ENCODE measurements around the gene ZNF423.

Gene ZNF423

DNA sequence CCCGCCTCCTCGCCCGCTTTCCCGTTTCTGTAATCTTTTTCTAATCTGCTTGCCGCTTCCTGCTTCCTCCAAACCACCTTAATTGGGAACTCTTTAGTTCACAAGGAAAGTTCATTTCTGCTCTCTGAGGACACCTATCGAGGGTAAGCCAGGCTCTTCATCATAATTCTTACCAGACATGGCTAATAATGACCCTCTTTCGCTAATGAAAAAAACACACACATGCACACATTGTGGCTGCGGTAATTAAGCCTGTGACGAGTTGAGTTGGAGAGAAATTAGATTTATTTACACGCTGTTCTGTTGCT is 100.6 kb downstream of the ZNF423 start:
- DNase-seq (ENCODE audit: low read depth in 1 of 2, low spot score in 1 of 2), result no peak

DNA sequence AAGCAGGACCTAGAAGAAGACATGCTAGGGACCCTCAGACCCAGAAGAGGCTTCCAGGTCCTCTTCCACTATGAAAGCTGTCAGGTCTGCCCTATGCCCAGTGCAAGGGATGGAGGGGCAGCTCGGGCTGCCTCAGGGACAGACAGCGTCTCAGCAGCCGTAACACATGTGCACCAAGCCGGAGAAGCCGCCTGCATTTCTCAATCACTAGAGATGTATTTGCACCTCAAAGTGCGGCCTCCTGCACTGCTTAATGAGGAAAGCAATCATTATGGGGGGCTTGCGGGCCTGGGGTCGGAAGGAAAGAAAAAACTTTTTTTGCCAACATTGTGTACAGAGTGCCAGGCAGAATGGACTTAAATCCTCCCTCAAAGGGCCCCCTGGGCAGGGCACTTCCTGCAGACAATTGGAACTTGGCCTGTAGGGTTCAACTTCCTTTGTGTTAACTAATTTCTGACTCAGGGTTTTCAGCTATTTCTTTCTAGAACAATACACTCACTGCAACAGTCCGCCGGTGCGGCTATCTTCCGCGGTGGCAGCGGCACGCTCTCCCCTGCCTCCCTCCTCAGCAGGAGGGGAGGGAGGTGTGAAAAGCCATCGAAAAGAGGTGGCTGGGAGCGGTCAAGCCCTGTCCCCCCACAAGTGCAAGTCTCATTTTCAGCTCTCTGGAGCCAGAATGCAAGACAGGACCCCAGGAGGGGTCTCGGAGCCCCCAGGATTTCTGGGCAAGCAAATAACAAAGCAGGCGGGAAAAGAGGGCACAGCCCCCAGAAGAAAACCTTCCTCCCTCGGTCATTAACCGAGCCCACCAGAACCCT is 101.2 kb downstream of the ZNF423 start:
- DNase-seq (ENCODE audit: low read depth in 1 of 2, low spot score in 1 of 2), result no peak

DNA sequence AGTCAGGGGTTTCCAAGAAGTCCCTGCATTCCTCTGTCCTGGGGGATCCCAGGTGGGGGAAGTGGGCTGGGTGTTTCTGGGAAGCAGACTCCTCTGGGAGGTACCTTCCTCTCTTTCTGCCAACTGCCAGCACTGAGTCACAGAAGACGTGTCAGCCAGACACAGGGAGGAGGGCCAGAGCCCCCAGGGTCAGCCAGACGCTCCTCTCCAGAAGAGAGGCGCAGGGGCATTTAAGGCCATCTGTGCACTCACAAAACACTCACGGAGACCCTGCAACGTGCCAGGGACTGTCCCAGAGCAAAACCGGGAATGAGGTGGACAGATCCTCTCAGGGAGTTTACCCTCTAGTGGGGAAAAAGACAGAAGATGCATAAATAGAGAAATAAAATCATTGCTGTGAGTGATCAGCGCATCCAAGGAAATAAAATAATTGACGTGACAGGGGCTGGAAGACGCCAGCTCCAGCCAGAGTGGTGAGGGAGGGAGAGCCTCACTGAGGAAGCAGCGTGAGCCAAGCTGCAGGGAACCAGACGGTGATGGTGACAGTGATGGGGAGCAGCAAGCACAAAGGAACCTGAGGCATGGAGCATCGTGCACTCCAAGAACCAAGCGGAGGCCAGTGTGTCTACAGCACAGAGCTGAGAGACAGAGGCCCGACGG is 105.4 kb downstream of the ZNF423 start:
- no peak for DNase-seq (ENCODE audit: low read depth in 1 of 2, low spot score in 1 of 2)

DNA sequence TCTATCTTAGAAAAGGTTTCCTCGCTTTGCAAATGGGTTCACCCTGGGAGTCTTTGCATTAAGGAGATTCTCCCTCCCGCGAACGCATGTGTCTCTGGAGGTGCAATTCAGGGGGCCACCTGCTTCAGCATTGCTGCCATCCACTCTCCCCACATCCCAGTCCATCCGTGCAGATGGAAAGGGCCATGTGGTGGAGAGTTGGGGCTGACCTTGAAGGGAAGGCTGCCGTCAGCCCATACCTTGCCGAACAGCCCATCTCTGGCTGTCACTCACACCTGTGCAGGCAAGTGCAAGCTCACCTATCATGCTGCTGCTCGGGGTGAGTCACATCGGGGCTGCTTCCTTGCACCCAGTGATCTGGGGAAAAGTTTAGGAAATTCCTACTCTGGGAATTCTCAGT is 106.1 kb downstream of the ZNF423 start:
- DNase-seq (ENCODE audit: low read depth in 1 of 2, low spot score in 1 of 2), result no peak

DNA sequence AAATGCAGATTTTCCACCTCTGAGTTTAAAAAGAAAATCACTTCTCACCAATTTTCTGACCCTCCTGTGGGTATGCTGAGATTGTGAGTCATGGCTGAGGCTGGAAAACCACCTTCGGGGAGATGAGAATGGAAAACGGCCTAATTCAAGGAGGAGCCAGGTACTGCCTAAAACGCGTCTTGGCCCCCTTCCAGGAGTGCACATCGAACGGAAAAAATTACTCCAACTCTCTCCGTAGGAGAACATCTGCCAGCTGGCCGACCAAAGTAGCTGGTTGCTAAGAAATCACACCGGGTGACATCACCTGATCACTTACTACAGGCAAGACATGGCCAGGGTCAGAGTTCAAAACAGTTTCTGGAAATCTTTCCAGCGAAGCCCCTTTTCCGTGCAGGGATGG is 107.6 kb downstream of the ZNF423 start:
- DNase-seq (ENCODE audit: low read depth in 1 of 2, low spot score in 1 of 2), result no peak

DNA sequence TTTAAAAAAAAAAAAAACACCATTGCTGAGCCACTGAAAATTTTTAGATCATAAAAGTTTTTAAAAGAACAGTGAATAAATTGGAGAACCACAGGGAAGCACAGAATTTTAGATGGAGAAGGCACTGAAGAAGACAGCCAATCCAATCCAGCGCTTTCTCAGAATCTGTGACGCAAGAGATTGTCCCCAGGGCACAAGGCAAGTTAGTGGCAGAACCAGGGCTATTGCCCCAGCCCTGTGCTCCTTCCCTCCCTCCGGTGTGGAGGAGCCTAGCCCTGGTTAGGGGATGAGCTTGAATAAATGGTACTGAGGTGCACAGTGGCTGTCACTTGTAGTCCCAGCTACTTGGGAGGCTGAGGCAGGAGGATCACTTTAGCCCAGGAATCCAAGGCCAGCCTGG is 108.3 kb downstream of the ZNF423 start:
- no peak for DNase-seq (ENCODE audit: low read depth in 1 of 2, low spot score in 1 of 2)

DNA sequence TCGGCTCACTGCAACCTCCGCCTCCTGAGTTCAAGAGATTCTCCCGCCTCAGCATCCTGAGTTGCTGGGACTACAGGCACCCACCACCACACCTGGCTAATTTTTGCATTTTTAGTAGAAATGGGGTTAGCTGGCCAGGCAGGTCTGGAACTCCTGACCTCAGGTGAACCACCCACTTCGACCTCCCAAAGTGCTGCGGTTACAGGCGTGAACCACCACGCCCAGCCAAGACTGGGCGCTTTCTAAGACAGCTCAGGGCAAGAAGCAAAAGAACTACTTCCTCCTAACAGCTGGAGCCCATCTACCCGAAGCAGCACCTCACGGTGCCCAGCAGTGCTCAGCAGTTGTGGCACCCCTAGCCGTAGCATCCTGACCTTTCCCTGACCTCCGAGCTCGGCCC is 109.4 kb downstream of the ZNF423 start:
- no peak for DNase-seq (ENCODE audit: low read depth in 1 of 2, low spot score in 1 of 2)

DNA sequence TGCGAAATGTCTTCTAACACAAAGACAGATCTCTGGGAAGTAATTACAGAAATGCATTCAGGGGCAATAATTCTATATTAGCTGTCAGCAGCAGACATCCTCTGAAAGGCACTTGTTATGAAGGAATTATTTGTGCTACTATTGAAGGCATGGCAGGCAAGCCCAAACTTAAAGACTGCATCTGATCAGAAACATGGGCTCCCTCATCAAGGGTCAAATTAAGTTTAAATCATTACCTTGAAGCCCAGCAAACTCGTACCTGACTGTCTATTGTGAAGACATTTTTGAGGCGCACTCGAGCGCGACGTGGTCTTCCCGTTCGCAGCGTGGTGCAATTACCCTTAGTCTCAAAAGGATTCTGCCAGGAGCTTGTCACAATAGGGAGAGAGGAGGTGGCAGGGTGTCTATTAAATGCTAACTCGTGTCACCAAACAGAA is 110.6 kb downstream of the ZNF423 start:
- no peak for DNase-seq (ENCODE audit: low read depth in 1 of 2, low spot score in 1 of 2)

DNA sequence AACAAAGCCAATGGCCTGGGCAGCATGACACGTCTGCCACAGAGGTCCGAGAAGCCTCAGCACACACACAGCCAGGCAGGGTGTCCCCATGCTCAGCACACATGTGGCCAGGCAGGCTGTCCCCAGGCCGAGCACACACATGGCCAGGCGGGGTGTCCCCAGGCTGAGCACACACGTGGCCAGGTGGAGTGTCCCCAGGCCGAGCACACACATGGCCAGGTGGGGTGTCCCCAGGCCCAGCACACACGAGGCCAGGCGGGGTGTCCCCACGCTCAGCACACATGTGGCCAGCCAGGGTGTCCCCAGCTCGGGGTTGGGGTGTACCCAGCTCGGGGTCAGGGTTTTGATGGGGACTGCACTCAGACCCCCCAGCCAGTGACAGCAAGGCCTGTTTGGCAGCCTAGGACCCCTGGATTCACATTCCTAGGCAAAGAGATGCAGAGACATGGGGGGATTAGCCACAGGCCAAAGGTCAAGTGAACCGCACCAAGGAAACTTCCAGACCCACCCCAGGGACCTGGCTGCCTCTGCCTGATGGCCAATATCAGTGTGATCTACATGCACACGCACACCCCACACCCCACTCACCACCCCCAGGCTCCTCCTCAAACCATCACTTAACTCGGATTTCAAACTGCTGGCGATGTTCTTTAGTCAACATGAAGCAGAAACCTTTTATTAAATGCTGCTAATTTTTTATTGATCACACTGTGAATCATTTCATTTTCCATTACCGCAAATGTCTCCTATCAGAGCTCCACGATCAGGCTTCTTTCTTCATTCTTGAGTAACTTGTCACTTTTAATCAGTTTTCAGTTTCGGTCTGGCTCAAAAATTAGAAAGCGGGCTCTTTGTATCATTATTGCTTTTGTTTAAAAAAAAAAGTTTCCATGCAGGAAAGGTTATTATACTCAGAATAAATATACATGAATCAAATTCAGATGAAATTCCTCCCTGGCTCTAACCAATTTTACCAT is 111.4 kb downstream of the ZNF423 start:
- DNase-seq (ENCODE audit: low read depth in 1 of 2, low spot score in 1 of 2), result no peak

DNA sequence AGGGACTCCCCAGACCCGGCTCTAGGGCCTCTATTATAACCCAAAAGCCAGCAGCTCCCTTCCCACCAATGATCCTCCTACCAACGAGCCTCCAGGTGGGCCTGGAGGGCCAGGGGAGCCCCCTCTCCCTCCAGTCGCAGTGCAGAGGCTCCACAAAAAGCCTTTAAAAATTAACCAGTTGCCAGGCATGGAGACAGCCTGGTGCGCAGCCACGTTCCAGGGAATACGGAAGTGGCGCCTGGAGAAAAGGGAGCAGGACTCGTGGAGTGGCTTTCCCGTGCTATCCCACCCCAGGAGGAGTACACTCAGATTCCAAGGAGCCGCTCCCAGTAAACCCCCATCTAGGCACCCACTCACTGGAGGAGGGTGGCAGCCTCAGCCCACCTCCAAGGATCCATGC is 112.3 kb downstream of the ZNF423 start:
- DNase-seq (ENCODE audit: low read depth in 1 of 2, low spot score in 1 of 2), result no peak

DNA sequence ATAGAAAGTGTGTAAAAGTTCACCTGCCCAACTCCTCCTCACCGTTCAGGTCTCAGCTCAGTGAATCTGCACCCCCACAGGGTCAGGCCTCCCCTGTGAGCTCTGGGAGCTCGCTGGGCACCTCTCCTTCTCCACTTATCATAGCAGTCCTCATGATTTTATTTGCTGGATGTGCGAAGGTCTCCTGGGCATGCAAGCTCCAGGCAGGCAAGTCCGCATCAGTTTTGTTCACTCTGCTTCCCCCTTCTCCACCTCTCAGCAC is 112.8 kb downstream of the ZNF423 start:
- DNase-seq (ENCODE audit: low read depth in 1 of 2, low spot score in 1 of 2), result no peak

DNA sequence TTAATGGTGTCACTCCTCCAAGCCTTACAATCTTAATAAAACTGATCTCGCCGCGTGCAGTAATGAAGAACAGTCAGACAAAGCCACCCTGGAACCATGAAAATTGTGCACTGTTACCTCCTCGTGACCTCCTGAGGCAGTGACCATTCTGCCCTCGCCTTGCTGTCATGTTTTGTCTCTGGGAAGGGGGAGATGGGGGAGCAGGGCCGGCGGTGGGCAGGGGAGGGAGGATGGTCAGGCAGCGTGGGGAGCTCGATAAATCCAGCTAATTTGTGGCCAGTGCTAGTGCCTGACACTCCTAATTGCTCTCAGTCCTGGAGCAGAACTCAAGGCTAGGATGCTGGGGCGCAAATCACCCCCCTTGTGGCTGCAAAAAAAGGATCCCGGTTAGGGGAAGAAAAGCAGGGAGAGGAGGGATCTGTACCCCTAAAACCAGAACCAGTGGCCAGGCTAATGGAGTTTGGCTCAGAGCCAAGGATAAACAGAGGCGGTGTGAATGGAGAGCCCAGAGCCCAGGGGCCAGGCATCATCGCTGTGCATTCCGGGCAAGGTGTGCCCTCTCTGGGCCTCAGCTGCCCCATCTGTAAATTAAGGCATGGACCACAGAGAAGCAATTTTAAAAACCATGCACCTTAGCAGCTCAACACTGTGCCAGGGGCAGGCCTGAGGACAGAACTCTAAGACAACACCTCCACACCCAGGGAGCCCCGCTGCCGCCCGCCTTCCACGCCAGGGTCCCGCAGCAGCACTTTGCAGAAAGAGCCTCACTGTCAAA is 113.3 kb downstream of the ZNF423 start:
- DNase-seq (ENCODE audit: low read depth in 1 of 2, low spot score in 1 of 2), result no peak

DNA sequence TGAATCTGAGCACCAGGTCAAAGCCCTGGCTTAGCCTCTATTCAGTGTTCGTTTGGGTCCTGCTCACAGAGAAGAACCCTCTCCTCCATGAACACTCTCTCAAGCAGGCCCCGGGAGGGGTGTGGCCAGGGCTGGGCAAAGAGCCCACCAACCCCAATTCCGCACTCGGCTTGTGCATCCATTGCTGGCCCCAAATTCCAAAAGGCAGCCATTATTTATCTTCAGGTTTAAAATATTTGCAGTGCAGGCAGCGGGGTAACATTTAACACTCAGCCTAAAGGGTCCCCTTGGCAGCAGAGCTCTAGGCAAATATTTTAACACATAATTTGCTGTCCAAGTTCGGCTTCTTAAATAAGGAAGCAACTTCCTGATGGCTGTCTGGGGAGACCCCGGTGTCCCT is 115.7 kb downstream of the ZNF423 start:
- DNase-seq (ENCODE audit: low read depth in 1 of 2, low spot score in 1 of 2), result no peak

DNA sequence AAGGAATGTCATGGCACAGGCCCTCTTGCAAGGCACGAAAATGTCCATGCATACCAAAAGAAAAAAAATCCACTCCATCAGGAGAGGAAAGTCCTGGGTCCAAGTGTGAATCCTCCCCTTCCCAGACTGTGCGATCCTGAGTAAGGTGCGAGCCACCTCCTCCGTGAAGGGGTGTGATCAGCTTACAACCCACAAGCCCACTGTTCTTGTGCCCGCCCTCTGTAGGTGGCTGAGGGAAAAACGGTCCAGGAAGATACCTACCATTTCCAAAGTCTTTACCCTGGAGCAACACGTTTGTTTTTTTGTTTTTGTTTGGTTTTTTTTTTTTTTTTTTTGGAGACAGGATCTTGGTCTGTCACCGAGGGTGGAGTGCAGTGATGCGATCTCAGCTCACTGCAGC is 116.5 kb downstream of the ZNF423 start:
- DNase-seq (ENCODE audit: low read depth in 1 of 2, low spot score in 1 of 2), result no peak

DNA sequence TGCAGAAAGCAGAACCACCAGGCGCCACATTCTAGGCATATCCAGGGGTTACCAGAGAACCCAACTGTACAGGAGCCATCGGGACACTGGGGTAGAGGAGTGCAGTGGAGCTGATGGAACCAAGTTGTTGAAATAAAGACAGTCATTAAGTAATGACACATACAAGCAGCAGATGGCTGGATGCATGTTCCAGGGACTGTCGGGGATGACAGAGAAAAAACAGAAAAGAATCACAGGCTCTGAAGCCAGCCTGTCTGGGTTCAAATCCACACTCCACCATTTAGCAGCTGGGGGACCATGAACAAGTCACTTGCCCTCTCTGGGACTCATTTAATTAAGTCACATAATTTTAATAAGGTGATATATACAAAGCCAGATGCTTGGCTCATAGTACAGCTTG is 117.1 kb downstream of the ZNF423 start:
- no peak for DNase-seq (ENCODE audit: low read depth in 1 of 2, low spot score in 1 of 2)

DNA sequence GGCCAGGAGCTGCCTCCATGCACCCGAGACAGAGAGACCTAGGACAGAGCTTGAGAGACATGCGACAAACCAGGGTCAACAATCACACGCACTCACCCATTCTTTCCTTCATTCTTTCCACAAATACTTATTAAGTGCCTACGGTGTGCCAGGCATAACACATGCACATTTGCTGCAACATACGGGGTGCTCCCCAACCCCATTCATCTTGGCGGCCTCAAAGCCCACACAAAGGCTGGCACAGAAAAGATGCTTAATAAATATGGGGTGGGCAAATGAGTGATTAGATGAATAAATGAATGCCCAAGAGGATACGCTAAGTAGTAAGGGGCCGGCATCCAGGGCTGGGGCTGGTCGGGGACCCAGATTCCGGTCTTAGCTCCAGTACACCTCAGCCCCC is 117.9 kb downstream of the ZNF423 start:
- DNase-seq (ENCODE audit: low read depth in 1 of 2, low spot score in 1 of 2), result no peak

DNA sequence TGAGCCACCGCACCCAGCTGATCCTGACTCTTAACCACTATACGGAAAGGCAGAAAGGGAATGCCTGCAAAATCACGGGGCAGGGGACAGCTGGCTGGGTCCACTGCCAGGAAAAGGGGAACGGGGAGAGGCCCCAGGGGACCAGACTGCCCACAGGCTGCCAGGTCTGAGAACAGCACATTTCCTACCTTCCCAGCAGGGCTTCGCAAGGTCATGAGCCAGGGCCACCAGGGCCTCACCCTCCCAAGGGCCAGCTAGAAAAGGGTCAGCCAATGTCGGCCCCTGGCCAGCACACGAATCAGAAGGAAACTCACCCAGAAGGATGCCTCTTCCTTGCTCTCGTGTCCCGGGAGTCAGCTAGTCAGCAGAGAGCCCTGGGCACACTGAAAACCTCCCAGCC is 118.4 kb downstream of the ZNF423 start:
- no peak for DNase-seq (ENCODE audit: low read depth in 1 of 2, low spot score in 1 of 2)

DNA sequence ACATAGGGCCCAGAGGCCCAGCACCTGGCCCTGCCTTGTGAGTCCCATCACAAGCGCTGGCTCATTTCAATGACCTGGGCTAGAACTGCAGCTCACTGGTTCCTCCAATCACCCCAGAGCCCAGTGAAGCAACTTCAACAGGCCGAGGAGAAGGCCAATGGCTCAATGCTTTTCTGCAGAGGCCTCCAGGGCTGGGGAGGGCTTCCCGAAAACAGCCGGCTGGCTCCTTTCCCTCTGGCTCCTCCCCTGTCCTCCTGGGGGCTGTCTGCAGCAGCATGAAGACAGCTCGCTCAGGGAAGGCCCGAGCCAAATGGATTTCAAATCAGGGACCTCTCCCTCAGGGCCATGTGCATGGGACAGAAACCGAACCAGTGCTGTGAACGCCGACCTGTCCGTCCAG is 121.6 kb downstream of the ZNF423 start:
- no peak for DNase-seq (ENCODE audit: low read depth in 1 of 2, low spot score in 1 of 2)

DNA sequence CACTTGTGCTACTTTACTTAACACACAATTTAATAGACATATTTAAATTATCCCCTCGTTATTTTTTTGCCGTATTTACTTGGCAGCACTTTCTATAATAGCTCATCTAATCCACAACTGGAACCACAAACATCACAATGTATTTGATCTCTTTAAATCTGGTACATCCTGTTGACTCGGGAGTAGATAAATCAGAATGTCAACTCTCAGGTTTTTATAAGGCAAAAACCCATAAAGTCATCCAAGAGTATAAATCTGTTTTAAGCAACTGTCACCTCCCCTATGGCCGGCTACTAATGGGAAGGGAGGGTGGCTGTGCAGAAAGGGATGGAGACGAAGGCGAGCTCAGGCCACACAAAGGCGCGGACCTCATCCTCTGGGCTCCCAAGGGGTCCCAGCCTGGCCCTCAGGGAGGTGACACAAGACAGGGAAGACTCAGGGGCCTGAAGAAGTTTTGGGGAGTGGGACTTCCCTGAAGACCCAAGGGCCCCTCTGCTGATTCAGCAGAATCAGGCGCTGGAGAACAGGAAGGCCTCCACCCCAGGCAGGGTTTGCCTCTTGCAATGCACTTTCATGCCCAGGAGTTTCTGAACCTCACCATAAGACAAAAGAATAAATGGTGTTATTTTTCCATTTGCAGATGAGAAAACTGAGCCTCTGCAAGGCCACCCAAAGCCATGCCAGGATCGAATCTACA is 122.5 kb downstream of the ZNF423 start:
- DNase-seq (ENCODE audit: low read depth in 1 of 2, low spot score in 1 of 2), result no peak

DNA sequence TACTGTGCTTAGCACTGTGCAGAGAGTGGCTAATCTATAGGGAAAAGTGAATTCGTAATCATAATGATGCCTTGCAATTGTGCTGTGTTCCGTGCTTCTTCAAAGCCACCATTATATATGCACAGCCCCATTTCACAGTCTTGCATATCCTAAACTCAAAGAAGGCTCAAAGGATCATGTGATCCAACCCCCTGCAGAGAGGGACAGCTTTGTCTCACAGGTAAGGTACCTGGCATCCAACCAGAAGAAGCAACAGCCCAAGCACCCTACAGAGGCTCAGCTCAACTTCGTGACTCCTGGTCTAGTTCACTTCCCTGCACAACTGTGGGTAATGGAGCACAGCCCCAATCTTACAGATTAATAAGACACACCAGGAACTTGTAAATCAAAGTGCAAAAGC is 124.0 kb downstream of the ZNF423 start:
- DNase-seq (ENCODE audit: low read depth in 1 of 2, low spot score in 1 of 2), result no peak

DNA sequence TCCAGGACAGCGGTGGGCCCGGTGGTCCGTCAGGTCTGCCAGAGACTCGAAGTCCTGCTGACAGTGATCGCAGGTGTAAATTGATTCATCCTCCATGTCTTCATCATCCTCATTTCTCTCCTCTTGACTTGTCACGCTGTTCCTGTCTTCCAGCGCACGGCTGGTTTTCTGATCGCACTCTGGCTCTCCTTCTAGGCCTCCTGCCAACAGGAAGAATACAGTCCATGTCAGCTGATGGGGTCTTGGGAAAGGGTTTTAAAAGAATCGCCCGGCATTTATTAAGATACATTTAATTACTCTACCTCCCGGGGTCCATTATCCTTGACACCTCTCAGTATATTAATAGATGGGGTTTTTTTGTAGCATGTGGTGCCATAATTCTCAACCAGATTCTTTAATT is 125.1 kb downstream of the ZNF423 start:
- DNase-seq (ENCODE audit: low read depth in 1 of 2, low spot score in 1 of 2), result no peak
